ENCODE results near the gene ARHGAP15.

Gene ARHGAP15

GRCh38 chr2:143186876-143187275 lies 57.7 kb downstream of the ARHGAP15 start:
- no peak overlapping the region for H2AFZ ChIP-seq (ENCODE audit: low read depth)
- H3K79me2 ChIP-seq (ENCODE audit: insufficient read depth, low read depth): no peaks in the 10 kb centered on the region
- TF ChIP-seq CTCF (conservative IDR thresholded peaks at IDR 0.05; ENCODE audit: low read depth, low read length): no peak

GRCh38 chr2:143190431-143190830 lies 61.2 kb downstream of the ARHGAP15 start:
- no peak overlapping the region for H3K9ac ChIP-seq
- no peak for TF ChIP-seq CTCF (conservative IDR thresholded peaks at IDR 0.05; ENCODE audit: low read depth, low read length)
- H4K20me1 ChIP-seq (ENCODE audit: insufficient read depth): no peaks in the 10 kb centered on the region
- H3K36me3 ChIP-seq (ENCODE audit: insufficient read depth): no peaks in the 10 kb centered on the region
- H3K27me3 ChIP-seq (ENCODE audit: insufficient read depth, low read depth): no peaks in the 10 kb centered on the region
- H2AFZ ChIP-seq (ENCODE audit: low read depth): no peak overlapping the region
- no peak overlapping the region for H3K4me3 ChIP-seq (IDR thresholded peaks at IDR 0.05; ENCODE audit: insufficient read depth, low read depth, low read length)
- H3K79me2 ChIP-seq (ENCODE audit: insufficient read depth, low read depth): no peaks in the 10 kb centered on the region
- no peaks in the 10 kb centered on the region for H3K4me1 ChIP-seq (ENCODE audit: low read depth, poor library complexity, severe bottlenecking)
- H3K4me2 ChIP-seq: no peak overlapping the region
- H3K27ac ChIP-seq: no peak overlapping the region

More at GRCh38 chr2:143186876-143187275, 57.7 kb downstream of the ARHGAP15 start:
- Histone ChIP-seq H3K9ac (no peak overlapping the region), H3K4me1 (ENCODE audit: low read depth, poor library complexity, severe bottlenecking) (no peaks in the 10 kb centered on the region), H4K20me1 (ENCODE audit: insufficient read depth) (no peaks in the 10 kb centered on the region), H3K4me2 (no peak overlapping the region), H3K36me3 (ENCODE audit: insufficient read depth) (no peaks in the 10 kb centered on the region), H3K27ac (no peak overlapping the region), H3K27me3 (ENCODE audit: insufficient read depth, low read depth) (no peaks in the 10 kb centered on the region), H3K4me3 (IDR thresholded peaks at IDR 0.05; ENCODE audit: insufficient read depth, low read depth, low read length) (no peak overlapping the region)

GRCh38 chr2:143192106-143192505 lies 62.9 kb downstream of the ARHGAP15 start:
- H3K79me2 ChIP-seq (ENCODE audit: insufficient read depth, low read depth): no peaks in the 10 kb centered on the region
- no peak overlapping the region for H3K9ac ChIP-seq
- H3K36me3 ChIP-seq (ENCODE audit: insufficient read depth): no peaks in the 10 kb centered on the region
- H3K4me1 ChIP-seq (ENCODE audit: low read depth, poor library complexity, severe bottlenecking): no peaks in the 10 kb centered on the region
- no peaks in the 10 kb centered on the region for H4K20me1 ChIP-seq (ENCODE audit: insufficient read depth)
- H3K4me3 ChIP-seq (IDR thresholded peaks at IDR 0.05; ENCODE audit: insufficient read depth, low read depth, low read length): no peak overlapping the region
- no peaks in the 10 kb centered on the region for H3K27me3 ChIP-seq (ENCODE audit: insufficient read depth, low read depth)
- no peak for TF ChIP-seq CTCF (conservative IDR thresholded peaks at IDR 0.05; ENCODE audit: low read depth, low read length)
- no peak overlapping the region for H2AFZ ChIP-seq (ENCODE audit: low read depth)
- no peak overlapping the region for H3K4me2 ChIP-seq
- H3K27ac ChIP-seq: no peak overlapping the region

GRCh38 chr2:143192716-143193115 lies 63.5 kb downstream of the ARHGAP15 start:
- no peaks in the 10 kb centered on the region for H3K79me2 ChIP-seq (ENCODE audit: insufficient read depth, low read depth)
- TF ChIP-seq CTCF (conservative IDR thresholded peaks at IDR 0.05; ENCODE audit: low read depth, low read length): no peak
- H3K27ac ChIP-seq: no peak overlapping the region
- no peaks in the 10 kb centered on the region for H3K27me3 ChIP-seq (ENCODE audit: insufficient read depth, low read depth)
- H3K9ac ChIP-seq: no peak overlapping the region
- no peaks in the 10 kb centered on the region for H3K36me3 ChIP-seq (ENCODE audit: insufficient read depth)
- H3K4me1 ChIP-seq (ENCODE audit: low read depth, poor library complexity, severe bottlenecking): no peaks in the 10 kb centered on the region
- no peak overlapping the region for H2AFZ ChIP-seq (ENCODE audit: low read depth)
- no peak overlapping the region for H3K4me3 ChIP-seq (IDR thresholded peaks at IDR 0.05; ENCODE audit: insufficient read depth, low read depth, low read length)
- H4K20me1 ChIP-seq (ENCODE audit: insufficient read depth): no peaks in the 10 kb centered on the region
- H3K4me2 ChIP-seq: no peak overlapping the region

Data from KMS-11 (cell line).